GM19452 (cell line): ENCODE results near the gene VGLL4.

ENCODE experiments used
- ATAC-seq: cut with Tn5 transposase; IDR thresholded peaks from one replicate; pipeline ENCODE4 v1.9.1; 2021; ENCODE audit not compliant: unreplicated experiment

Gene VGLL4

GRCh38 chr3:11509173-11510000 lies 134.3 kb downstream of the VGLL4 start:
- ATAC-seq = no peak

GRCh38 chr3:11508346-11509172 lies 135.2 kb downstream of the VGLL4 start:
- ATAC-seq = no peak

GRCh38 chr3:11507719-11508118 lies 136.0 kb downstream of the VGLL4 start:
- no peak for ATAC-seq
